ENCODE measurements around the gene TMEM248.
"Not testable (repeated sequence)": the region's sequence is repeated elsewhere in the genome, so short reads cannot be mapped to it uniquely, and the experiment has no call there.

DNA sequence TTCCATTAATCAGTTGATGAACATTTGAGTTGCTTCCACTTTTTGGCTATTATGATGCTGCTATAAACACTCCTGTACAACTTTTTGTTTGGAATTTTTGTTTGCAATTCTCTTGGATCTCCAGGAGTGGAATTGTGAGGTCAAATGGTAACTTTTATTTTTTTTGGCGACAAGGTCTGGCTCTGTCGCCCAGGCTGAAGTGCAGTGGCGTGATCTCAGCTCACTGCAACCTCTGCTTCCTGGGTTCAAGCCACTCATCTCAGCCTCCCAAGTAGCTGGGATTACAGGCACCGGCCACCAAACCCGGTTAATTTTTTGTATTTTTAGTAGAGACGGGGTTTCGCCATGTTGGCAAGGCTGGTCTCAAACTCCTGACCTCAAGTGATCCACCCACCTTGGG is 3.1 kb upstream of the TMEM248 start:
- TF ChIP-seq, protein P1, sequence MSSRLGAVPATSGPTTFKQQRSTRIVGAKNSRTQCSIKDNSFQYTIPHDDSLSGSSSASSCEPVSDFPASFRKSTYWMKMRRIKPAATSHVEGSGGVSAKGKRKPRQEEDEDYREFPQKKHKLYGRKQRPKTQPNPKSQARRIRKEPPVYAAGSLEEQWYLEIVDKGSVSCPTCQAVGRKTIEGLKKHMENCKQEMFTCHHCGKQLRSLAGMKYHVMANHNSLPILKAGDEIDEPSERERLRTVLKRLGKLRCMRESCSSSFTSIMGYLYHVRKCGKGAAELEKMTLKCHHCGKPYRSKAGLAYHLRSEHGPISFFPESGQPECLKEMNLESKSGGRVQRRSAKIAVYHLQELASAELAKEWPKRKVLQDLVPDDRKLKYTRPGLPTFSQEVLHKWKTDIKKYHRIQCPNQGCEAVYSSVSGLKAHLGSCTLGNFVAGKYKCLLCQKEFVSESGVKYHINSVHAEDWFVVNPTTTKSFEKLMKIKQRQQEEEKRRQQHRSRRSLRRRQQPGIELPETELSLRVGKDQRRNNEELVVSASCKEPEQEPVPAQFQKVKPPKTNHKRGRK (CRISPR knock-in tag; IDR thresholded peaks at IDR 0.05) = not testable (repeated sequence)
- TF ChIP-seq RFXANK (CRISPR knock-in tag; IDR thresholded peaks at IDR 0.05); ZNF326 (CRISPR knock-in tag; IDR thresholded peaks at IDR 0.05; ENCODE audit: borderline replicate concordance); PHF8 (CRISPR knock-in tag; IDR thresholded peaks at IDR 0.05); ZMYM4 (CRISPR knock-in tag; IDR thresholded peaks at IDR 0.05); ZNF546 (CRISPR knock-in tag; conservative IDR thresholded peaks at IDR 0.05); SP1 (IDR thresholded peaks at IDR 0.05); SP1 (CRISPR knock-in tag; IDR thresholded peaks at IDR 0.05); TAF15 (IDR thresholded peaks at IDR 0.05; ENCODE audit: low read depth, low read length, poor library complexity, severe bottlenecking): not testable (repeated sequence)
